HG03457 (cell line): ENCODE results near the gene ZFP36.
"Not testable (repeated sequence)": the region's sequence is repeated elsewhere in the genome, so short reads cannot be mapped to it uniquely, and the experiment has no call there.

Experiments used
- ATAC-seq: cut with Tn5 transposase; IDR thresholded peaks from one replicate; pipeline ENCODE4 v1.9.1; 2021; ENCODE audit warnings: moderate number of reproducible peaks; ENCODE audit not compliant: unreplicated experiment

Gene ZFP36

GRCh38 chr19:39435499-39436349 lies 29.1 kb downstream of the ZFP36 start, which contains the start of gene RPS16:
Gene RPS16, minus strand, starts transcription at chr19:39435949. Its CDS starts 54 bp downstream, at chr19:39435895.
- peak; percentile 49 for ATAC-seq

GRCh38 chr19:39436350-39436716 lies 29.7 kb downstream of the ZFP36 start:
- no peak for ATAC-seq

GRCh38 chr19:39438270-39438934 lies 31.8 kb downstream of the ZFP36 start:
- no peak for ATAC-seq

- ATAC-seq: no peak
Measured at GRCh38 chr19:39444598-39445195, 38.0 kb downstream of the ZFP36 start.

GRCh38 chr19:39445196-39446111 lies 38.8 kb downstream of the ZFP36 start, which contains the start of gene SUPT5H:
Gene SUPT5H, plus strand, starts transcription at chr19:39445582. Its CDS starts 309 bp downstream, at chr19:39445891.
- ATAC-seq: peak; percentile 67

GRCh38 chr19:39446365-39447084 lies 39.9 kb downstream of the ZFP36 start:
- no peak for ATAC-seq

- no peak for ATAC-seq
Measured at GRCh38 chr19:39448271-39448670, 41.6 kb downstream of the ZFP36 start.

- ATAC-seq: no peak
Measured at GRCh38 chr19:39449116-39449797, 42.6 kb downstream of the ZFP36 start.

GRCh38 chr19:39451257-39451656 lies 44.6 kb downstream of the ZFP36 start:
- not testable (repeated sequence) for ATAC-seq
